Astrocyte of the cerebellum (primary cell): Measurements from ENCODE around the gene SLCO3A1.

Source experiments
- DNase-seq: peaks from one replicate; pipeline ENCODE4 v3.0.0-alpha.2; 2011; ENCODE audit warnings: low read depth
- H3K4me3 ChIP-seq: 2 replicates; pipeline ENCODE4 v1.5.1; 2011; ENCODE audit warnings: mild to moderate bottlenecking, low read depth, low read length, moderate library complexity
- CTCF ChIP-seq: IDR thresholded peaks from 2 replicates; pipeline ENCODE4 v1.5.1; 2012; ENCODE audit warnings: low read length, low read depth, moderate library complexity, mild to moderate bottlenecking; ENCODE audit errors: missing control alignments
- in situ Hi-C: cut with HindIII; loops from 2 replicates; pipeline ENCODE4 v1.10.0; 2017; ENCODE audit warnings: low sequenced_read_pairs

Gene SLCO3A1

GRCh38 chr15:92079647-92080255 is 226.2 kb downstream of the SLCO3A1 start:
- TF ChIP-seq CTCF: no peak
- no peak for DNase-seq
- H3K4me3 ChIP-seq: no peak overlapping the region
- in situ Hi-C loops: loop anchor here (10.0 kb wide), 1 partner anchor 375 kb away; no protein-coding TSS in a partner anchor

GRCh38 chr15:92082006-92082843 is 228.7 kb downstream of the SLCO3A1 start:
- TF ChIP-seq CTCF: peak; percentile 90
- H3K4me3 ChIP-seq: no peak overlapping the region
- peak; percentile 55 for DNase-seq
- in situ Hi-C loops: loop anchor here (10.0 kb wide), 1 partner anchor 377 kb away; no protein-coding TSS in a partner anchor

- no peak overlapping the region for H3K4me3 ChIP-seq
- no peak for DNase-seq
- TF ChIP-seq CTCF: no peak
- in situ Hi-C loops: loop anchor here (10.0 kb wide), 1 partner anchor 378 kb away; no protein-coding TSS in a partner anchor
These were observed 229.7 kb downstream of the SLCO3A1 start for GRCh38 chr15:92083190-92083589.

GRCh38 chr15:92087211-92087610 is 233.7 kb downstream of the SLCO3A1 start:
- no peak overlapping the region for H3K4me3 ChIP-seq
- TF ChIP-seq CTCF: no peak
- in situ Hi-C loops: loop anchor here (5.0 to 10.0 kb wide), 2 partner anchors 105 to 382 kb away; no protein-coding TSS in a partner anchor
- DNase-seq: no peak

- TF ChIP-seq CTCF: peak; percentile 68
- DNase-seq: no peak
- no peak overlapping the region for H3K4me3 ChIP-seq
- in situ Hi-C loops: no loop called here
These were observed 237.7 kb downstream of the SLCO3A1 start for GRCh38 chr15:92091155-92091734.

GRCh38 chr15:92092289-92093105 is 239.0 kb downstream of the SLCO3A1 start:
- no peak overlapping the region for H3K4me3 ChIP-seq
- in situ Hi-C loops: no loop called here
- TF ChIP-seq CTCF: no peak

More at GRCh38 chr15:92092289-92093105, 239.0 kb downstream of the SLCO3A1 start:
- no peak for DNase-seq
